Measurements from ENCODE around the gene CARTPT. TPM values are rescaled to one million over a fixed set of nuclear protein-coding genes. Genes with fewer than 3 reads are reported as not detected.
A peak's percentile ranks its signal among the peaks of the same experiment; 100 is the strongest.

The CARTPT gene
- total RNA-seq, 1 donor from 2014 or later: not detected

DNA sequence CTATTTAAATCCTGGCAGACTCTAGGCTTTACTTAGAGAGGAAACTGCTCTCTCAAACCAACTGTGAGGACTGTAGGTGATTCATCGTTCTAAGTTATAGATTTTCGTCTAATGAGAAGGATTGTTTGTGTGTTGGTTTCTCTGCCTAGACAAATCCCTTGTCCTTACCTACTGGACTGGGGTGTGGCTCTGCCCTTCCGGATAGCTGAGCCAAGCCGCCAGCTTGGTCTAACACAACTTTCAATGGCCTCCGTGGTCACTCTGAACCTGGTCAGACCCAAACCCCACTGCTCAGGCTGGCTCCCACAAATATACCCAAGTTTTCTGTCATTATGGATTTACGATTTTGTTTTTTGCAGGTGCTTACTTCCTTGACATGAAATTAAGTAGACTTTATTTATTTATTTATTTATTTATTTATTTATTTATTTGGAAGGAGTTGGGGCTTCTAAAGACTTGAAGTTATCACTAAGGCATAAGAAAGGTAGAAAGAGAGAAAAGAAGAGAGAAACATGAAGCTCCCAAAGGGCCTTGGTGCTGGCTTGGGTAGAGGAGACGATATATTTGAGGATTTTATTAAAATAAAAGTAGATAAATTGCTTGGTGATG, 19.0 kb downstream of the CARTPT start:
- DNase-seq (ENCODE audit: low spot score): no peak

DNA sequence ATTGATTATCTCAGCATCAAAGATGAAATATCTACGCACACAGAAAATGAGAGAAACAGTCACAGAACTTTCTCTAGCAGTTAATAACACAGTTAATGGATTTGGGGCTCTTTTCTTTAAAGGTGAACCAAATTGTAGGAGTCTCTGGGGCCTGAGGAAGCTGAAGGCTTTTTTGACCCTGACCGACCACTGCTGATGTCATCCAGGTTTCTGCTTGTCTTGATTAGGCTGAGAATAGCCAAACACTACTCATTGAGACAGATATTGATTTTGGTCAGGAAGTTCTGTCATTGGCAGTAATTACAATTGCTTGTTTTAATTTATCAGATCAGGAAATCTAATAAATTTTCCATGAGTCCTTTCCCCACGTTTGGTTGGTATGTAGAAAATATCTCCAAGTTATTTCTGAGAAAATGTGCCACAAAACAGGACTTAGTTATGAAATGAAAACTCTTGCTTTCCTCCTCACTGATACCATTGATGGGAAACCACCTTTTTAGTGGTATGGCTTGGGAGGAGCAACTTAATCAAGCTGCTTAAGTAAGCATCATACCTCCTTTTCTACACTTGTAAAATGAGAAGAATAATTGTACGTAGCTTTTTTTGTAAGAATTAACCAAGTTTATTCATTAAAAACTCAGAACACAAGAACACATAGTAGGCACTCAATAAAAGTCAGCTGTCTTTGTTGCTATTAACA, 19.7 kb downstream of the CARTPT start:
- no peak for DNase-seq (ENCODE audit: low spot score)

- DNase-seq (ENCODE audit: low spot score): no peak
Measured at GRCh38 chr5:71740015-71740753, 21.1 kb downstream of the CARTPT start.

GRCh38 chr5:71743155-71743554, 24.1 kb downstream of the CARTPT start:
- DNase-seq (ENCODE audit: low spot score): no peak

DNA sequence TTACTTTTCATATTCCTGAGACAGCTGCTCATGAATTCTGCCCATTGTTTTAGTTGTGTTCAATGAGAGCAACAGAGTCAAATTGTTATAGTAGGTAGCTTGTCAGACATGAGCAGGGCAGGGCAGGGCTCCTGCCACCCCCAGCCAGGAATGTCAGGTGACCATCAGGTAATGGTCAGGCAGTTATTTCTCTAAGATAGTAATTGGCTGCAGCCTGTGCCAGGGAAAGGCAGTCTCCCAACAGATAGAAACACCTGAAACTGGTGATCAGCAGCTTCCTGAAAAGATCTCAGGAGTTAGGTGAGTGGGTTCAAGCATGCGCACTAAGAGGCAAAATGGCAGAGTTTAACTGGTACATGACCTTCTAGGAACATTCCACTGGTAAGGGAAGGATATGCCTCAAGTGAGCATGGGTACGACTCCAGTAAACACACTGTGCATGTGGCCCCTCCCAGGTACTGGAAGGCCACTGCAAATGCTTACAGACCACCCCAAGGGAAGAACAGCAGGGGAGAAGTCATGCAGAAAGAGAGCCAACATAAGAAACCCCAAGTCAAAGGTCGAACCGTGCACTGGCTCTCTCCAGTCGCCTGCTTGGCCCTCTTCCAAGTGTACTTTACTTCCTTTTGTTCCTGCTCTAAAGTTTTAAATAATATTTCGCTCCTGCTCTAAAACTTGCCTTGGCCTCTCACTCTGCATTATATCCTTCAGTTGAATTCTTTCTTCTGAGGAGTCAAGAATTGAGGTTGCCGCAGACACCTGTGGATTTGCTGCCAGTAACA, 25.1 kb downstream of the CARTPT start:
- DNase-seq (ENCODE audit: low spot score): no peak

DNA sequence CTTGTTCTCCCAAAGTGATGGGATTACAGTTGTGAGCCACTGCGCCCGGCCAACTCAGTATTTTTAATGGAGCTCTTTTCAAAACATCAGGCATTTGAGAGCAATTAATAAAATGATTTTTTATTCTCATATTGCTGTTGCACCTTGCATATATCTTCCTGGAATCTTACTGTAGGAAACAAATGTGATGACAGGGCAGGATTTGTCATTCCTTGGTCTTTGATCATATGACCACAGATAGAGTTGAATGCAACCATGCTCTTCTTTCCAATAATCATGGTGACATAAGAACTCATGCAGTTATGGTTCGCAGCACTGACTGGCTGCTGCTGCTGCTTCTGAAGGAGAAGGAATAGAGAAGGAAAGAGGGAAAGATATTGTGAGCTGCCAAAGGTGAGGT, 28.1 kb downstream of the CARTPT start:
- no peak for DNase-seq (ENCODE audit: low spot score)

- no peak for DNase-seq (ENCODE audit: low spot score)
Measured at GRCh38 chr5:71748360-71748759, 29.3 kb downstream of the CARTPT start.

DNA sequence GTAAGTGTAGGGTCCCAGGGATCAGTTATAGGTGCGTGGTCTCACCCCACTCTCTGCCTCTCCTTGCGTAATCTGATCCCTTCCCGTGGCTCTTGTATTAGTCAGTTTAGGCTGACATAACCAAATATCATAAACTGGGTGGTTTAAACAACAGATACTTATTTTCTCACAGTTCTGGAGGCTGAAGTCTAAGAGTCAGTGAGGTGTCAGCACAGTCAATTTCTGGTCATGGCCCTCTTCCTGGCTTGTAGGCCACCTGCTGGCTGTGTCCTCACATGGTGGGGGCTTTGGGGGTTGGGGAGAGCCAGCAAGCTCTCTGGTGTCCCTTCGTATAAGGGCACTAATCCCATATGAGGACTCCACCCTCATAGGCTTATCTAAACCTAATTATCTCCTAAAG, 32.3 kb downstream of the CARTPT start:
- no peak for DNase-seq (ENCODE audit: low spot score)

DNA sequence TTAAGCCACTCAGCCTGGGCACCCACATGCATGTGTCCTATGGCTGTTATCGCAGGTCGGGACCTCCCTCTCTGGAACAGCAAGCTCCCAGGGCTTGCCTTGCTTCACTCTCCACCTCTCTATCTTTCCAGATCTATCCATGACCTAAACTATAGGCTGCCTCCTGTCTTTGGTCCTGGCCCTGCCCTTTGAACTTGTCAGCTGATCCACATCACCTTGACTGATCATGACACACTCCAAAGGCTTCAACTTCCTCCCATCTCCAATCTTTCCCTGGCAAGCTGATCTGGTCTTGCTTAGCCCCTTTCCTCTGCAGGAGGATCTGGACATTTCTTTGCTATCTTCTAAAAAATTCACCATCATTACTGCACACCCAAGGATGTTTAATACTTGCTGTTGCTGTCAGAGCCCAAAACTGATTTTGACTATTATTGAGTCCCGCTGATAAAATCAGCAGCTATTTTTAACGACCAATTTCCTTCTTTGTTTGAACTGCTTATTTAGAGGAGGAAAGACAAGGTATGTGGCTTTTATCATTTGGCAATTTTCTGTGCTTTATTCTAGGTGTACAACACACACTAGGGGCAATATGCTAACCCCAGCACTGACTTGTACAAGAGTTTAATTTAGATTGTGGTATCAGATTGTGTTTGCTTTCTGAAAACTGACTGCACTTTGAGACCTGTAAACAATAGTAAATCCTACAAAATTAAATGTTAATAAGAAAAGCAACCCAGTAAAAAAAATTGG, 33.5 kb downstream of the CARTPT start:
- no peak for DNase-seq (ENCODE audit: low spot score)

- peak; percentile 72 for DNase-seq (ENCODE audit: low spot score)
Measured at GRCh38 chr5:71757590-71758543, 38.8 kb downstream of the CARTPT start.

GRCh38 chr5:71762826-71763225, 43.8 kb downstream of the CARTPT start:
- DNase-seq (ENCODE audit: low spot score): no peak

GRCh38 chr5:71767661-71768060, 48.6 kb downstream of the CARTPT start:
- DNase-seq (ENCODE audit: low spot score): no peak

DNA sequence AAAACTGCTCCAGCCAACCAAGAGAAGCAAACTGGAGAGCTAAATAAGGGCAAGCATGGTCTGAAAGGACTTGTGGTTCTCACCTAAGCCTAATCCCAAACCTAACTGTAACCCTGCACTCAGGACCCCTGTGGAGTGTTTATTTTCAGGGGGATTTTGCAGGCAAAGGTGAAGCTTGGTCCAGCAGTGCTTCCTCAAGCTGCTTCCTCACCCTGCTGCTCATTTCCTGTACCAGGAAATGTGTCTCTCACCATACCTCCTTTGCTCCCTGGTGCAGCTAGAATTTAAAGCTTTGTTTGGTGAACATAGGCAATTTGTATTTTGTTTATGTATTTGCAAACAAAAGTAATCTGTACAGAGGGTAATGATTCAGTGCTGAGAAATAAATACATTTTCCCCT, 50.2 kb downstream of the CARTPT start:
- no peak for DNase-seq (ENCODE audit: low spot score)

GRCh38 chr5:71770381-71770780, 51.3 kb downstream of the CARTPT start:
- DNase-seq (ENCODE audit: low spot score): no peak

Other genes with a start within 250 kb of the CARTPT start
- gene MCCC2, start 131.9 kb upstream of the CARTPT start, total RNA-seq: 126 TPM

Data from ureter (tissue), 1 donor.